ENCODE measurements around the gene HLA-DPA1.
"Not testable (repeated sequence)": the region's sequence is repeated elsewhere in the genome, so short reads cannot be mapped to it uniquely, and the experiment has no call there.

The HLA-DPA1 gene

DNA sequence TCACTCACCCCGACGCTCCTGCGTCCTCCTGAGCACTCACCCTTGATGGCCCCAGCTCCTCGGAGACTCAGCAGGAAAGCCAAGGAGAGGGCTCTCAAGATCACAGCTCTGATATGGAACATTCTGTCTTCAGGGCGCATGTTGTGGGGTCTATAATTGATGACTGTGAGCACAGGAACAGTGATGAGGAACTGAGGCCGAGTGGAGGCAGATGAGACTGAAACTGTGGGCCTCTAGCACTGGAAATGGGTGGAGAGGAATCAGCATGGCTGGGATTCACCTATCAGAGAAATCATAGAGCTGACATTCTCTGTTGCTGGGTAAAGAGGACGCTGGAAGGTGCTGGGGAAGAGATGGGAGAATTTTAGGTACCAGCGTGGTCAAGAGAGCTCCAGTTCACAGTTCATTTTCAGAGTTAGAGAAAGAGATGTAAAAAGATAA is at the start of gene HLA-DPA1:
Gene HLA-DPA1 (minus strand): TSS at position 219 of the 441 bp plus-strand sequence.
- peak; percentile 15 for DNase-seq
- in situ Hi-C loops (cut with HindIII; ENCODE audit: low pct_ligation_motif_present, low pct_unique_long_range_greater_than_20kb, low sequenced_read_pairs) = no loop called here

DNA sequence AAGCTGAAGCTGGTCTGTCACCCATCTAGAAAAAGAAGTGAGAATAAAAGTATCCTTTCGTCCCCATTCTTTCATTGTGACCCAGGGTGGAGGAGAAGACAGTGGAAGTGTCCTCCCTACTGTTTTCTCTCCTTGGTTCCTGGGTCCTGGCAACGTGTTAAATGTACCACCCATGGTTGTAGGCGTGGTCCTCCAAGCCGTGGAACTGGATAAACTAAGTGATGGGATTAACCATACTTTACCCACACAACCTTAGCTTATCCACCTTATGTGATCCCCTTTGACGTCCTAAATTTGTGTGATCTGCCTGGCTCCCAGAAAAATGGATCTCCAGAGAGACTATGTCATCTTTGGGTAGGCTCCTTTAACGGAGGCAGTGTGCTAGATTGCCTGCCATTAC is 49.7 kb upstream of the HLA-DPA1 start:
- in situ Hi-C loops (cut with HindIII; ENCODE audit: low pct_ligation_motif_present, low pct_unique_long_range_greater_than_20kb, low sequenced_read_pairs) = no loop called here
- no peak for DNase-seq

DNA sequence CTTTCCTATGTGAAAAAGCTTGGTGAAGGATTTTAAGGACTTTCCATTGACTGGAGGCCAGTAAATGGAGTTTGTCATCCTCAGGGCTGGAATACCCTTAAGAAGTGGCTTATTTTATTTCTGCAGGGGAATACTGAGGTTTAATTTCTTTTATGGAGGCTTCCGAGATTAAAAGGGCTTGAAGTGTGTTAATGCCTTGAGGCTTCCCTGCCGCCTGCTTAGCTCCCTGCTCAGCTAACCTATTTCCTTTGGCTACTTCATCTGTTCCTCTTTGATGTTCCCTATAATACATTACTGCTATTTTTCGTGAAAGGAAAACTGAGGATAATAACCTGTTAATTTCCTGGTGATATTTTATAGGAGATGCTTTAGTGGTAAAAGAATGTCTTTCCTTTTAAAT is 46.6 kb upstream of the HLA-DPA1 start:
- DNase-seq = no peak
- in situ Hi-C loops (cut with HindIII; ENCODE audit: low pct_ligation_motif_present, low pct_unique_long_range_greater_than_20kb, low sequenced_read_pairs) = no loop called here

DNA sequence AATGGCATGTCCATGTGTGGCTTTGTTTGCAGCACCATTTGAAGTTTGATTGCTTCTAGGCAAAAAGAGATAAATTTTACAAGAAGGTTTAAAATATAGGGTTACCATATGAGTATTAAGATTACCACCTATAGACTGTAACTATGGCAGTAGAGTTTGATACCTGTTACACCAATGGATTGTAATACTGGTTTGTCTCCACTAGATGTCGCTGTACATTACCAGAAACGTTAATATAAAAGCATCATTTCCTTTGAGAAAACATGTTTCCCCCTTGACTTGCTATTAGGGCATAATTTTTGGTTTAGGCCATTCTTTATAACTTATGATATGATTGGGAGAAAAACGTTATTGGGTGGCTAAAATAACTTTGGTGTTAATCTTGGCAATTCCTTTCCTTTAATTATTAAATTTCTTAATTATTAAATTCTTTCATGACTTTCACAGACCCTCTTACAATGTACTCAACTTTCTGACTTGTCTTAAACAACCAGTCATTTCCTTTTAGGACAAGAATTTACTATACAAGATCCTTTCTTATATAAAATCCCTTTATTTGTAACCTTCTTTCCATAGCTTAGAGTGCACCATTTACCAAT is 45.2 kb upstream of the HLA-DPA1 start:
- peak; percentile 53 for DNase-seq
- in situ Hi-C loops (cut with HindIII; ENCODE audit: low pct_ligation_motif_present, low pct_unique_long_range_greater_than_20kb, low sequenced_read_pairs) = no loop called here

DNA sequence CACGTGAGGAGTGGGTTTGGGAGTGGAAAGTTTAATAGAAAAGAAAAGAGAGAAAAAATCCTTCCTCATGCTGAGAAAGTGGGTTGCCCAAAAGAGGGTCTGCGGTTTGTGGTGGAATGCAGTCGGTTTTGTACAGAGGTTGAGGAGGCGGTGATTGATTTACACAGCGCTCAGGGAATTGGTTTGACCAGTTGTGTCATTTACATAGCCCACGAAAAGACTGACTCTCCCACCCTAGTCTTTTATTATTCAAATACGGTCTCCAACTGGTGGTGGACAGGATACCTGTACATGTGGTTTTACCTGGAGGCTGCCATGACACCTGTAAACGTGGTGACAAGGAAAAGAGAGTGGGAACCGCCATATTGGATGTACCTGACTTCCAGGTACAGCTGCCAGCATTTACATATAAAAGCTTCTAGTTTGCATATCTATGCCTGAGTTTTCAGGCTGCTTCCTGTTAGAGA is 44.4 kb upstream of the HLA-DPA1 start:
- in situ Hi-C loops (cut with HindIII; ENCODE audit: low pct_ligation_motif_present, low pct_unique_long_range_greater_than_20kb, low sequenced_read_pairs) = no loop called here
- no peak for DNase-seq

DNA sequence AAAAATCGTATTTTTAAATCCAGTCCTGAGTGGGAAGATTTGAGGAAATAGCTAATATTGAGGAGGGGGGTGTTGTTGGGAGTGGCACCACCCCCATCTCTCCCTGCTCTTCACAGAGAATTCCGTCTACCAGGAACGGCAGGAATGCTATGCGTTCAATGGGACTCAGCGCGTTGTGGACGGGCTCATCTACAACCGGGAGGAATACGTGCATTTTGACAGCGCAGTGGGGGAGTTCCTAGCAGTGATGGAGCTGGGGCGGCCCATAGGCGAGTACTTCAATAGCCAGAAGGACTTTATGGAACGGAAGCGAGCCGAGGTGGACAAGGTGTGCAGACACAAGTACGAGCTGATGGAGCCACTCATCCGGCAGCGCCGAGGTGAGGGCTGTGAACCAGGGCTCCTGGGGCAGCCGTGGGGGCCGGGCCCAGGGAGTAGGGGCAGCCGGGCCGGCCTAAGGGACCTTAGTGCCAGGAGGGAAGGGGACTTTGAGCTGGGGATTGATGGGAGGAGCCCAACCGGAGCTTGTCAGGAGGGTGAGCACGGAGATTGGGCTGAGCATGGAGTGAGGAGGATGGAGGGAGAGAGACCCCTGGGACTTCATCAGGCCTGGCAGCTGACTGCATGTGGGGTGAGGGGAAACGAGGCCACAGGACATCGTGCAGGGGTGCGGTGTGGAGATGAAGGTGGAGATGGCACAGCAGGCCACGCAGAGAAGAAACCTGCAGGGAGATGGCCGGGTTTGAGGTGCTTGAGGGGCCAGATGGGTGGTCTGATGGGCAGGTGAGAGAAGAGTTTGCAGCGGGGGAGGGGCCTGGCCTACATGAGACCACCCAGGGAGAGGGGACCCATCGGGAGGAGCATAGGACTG is 43.6 kb upstream of the HLA-DPA1 start:
- no peak for DNase-seq
- in situ Hi-C loops (cut with HindIII; ENCODE audit: low pct_ligation_motif_present, low pct_unique_long_range_greater_than_20kb, low sequenced_read_pairs) = no loop called here

DNA sequence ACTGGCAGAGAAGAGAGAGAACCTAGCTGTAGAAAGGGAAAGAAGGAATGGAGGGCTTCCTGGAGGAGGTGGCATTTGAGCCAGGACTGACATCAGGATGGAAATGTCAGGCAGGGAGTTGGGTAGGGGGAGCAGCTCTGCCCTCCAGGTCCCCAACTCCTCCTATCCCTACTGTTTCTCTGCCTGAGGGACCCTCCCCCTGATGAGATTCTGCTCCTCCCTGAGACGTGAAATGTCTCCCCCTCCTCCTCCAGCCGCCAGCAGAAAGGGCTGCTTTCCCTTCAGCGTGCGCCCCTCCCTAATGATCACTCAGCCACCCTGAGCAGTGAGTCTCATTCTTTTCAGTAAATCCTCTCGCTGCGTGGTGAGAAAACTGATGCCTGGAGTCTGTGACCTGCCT is 43.0 kb upstream of the HLA-DPA1 start:
- no peak for DNase-seq
- in situ Hi-C loops (cut with HindIII; ENCODE audit: low pct_ligation_motif_present, low pct_unique_long_range_greater_than_20kb, low sequenced_read_pairs) = no loop called here

DNA sequence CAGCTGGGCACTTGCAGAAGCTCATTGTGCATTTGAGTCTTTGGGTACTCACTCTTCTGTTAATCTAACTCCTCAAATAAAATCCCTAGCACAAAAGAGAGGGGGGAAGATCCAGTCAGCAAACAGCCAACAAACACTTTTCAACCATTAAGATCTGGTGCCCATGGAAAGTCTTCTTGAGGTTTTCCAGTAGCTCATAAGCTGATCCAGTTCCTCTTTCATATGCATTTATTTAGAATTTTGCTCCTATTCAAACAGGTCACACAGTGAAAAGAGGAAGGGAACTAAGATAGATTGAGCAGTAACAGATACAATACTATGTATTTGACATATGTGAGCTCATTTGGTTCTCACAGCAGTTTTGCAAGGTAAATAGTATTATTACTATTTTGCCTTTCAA is 41.0 kb upstream of the HLA-DPA1 start:
- in situ Hi-C loops (cut with HindIII; ENCODE audit: low pct_ligation_motif_present, low pct_unique_long_range_greater_than_20kb, low sequenced_read_pairs) = no loop called here
- no peak for DNase-seq

DNA sequence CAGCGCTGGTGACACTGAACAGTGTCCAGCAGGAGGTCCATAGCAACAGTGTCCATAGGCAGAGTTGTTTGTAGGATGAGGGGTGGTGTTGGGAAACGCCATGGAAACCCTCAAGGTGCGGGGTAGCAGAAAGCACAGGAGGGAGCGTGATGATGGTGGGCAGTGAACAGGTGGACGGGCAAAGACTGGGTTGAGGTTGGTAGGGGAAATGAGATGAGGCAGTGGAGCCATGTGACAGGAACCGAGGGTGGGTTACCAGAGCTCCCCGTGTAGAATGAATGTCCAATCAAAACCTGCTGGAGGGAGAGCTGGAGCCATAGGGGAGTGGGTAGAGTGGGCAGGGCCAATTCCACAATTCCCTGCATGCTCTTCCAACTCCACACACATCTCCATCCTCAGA is 40.3 kb upstream of the HLA-DPA1 start:
- in situ Hi-C loops (cut with HindIII; ENCODE audit: low pct_ligation_motif_present, low pct_unique_long_range_greater_than_20kb, low sequenced_read_pairs) = no loop called here
- no peak for DNase-seq

DNA sequence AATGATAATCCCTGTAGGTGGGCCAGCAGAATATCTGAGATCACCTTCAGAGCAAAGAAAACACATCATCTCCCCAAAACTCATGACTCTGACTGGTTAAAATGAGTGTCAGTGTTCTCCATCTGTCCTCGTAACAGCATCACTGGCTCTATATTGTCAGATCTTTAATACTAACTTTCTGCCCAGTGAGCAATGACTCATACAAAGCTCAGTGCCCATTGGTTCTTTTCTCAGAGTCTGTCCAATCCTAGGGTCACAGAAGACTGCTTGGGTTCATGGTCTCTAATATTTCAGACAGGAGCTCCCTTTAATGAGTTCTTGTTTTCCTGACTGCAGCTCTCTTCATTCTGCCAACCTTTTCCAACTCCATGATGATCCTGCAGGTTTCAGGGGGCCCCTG is 38.7 kb upstream of the HLA-DPA1 start:
- in situ Hi-C loops (cut with HindIII; ENCODE audit: low pct_ligation_motif_present, low pct_unique_long_range_greater_than_20kb, low sequenced_read_pairs) = no loop called here
- DNase-seq = peak; percentile 53

DNA sequence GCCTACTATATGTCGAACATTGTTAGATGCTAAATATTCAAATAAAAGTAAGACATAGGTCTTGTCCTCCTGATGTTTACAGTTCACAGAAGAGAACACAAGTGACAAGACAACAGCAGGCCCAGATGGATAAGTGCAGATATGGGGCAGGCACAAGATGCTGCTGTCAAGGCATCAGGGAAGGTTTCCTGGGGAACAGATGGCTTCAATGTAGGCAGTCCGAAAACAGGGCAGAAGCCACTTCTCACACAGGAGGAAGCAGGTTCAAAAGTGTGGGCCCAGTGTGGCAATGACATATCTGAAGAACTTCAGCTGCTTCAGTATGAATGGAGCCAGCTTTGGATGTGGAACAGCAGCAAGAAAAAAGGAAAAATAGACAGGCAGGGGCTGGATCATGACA is 34.9 kb upstream of the HLA-DPA1 start:
- no peak for DNase-seq
- in situ Hi-C loops (cut with HindIII; ENCODE audit: low pct_ligation_motif_present, low pct_unique_long_range_greater_than_20kb, low sequenced_read_pairs) = no loop called here

DNA sequence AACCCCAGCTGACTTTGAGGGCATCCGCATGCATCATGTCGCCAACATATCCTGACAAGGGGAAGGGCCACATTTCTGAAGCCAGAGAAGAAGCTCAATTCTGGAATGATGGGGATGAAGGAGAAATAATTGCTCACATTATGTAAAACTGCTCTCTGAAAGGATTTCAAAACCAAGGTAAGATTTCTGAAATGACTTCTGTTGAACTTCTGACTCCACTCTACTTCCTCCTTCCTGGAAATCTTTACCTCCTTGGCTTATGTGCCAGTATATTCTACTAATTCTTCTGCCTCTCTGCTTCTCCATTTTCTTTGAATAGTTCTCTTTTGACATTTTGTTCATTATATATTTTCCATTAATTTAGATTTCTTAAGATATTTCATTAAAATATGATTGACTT is 34.2 kb upstream of the HLA-DPA1 start:
- in situ Hi-C loops (cut with HindIII; ENCODE audit: low pct_ligation_motif_present, low pct_unique_long_range_greater_than_20kb, low sequenced_read_pairs) = no loop called here
- DNase-seq = no peak

DNA sequence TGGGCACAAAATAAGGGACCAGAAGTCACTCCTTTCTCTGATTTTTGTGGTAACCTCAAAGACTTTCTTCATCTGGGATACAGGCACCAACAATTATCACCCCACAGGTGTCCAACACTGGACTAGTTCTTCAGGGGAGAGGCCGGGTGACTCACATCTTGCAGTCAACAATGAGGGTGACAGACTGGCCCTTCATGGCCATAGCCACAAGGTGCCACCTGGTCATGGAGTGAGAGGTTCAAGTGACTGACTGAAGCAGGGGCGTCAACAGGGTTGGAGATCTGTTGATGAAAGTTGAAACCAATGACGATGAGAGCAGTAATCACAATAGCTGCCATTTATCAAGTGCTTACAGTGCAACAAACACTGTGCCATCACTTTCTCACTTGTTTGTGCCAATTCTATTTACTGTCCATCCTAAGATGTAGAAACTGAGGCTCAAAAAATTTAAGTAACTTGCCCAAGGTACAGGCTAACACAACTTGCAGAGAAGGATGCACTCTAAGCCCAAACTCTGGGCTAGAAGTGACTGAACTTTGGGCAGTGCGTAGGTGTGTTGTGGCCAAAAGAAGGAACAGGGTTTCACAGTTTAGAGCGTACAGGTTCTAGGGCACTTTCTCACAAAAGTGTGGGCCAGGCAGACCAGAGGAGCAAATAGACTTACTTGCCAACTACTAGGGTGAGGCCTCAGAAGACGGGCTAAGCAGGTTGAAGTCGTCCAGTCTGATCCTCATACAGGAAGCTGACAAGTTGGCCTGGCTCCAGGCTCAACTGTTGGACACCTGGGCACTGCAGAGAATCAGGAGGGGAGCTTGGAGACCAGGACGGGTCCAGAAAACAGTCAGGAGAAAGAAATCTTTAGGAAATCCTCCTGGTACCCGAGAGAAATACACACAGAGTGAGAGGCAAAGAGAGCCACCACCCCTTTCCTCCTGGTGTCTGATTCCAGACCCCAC is 32.7 kb upstream of the HLA-DPA1 start:
- DNase-seq = no peak
- in situ Hi-C loops (cut with HindIII; ENCODE audit: low pct_ligation_motif_present, low pct_unique_long_range_greater_than_20kb, low sequenced_read_pairs) = no loop called here

DNA sequence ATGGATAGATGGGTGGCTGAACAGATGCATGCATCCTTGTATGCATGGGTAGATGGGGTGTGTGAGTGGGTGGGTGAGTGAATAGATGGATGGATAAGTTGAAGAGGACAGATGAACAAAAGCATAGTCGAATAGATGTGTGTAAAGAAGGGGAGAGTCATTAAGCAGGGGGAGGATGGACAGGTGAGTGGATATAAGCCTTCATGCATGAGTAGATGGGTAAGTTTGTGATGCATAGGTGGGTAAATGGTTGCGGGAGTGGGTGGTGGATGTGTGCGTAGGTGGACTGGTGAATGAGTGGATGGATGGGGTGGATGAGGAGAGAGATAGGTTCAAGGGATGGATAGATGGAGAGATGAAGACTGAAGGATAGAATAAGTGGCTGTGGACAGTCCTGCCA is 31.9 kb upstream of the HLA-DPA1 start:
- in situ Hi-C loops (cut with HindIII; ENCODE audit: low pct_ligation_motif_present, low pct_unique_long_range_greater_than_20kb, low sequenced_read_pairs) = no loop called here

DNA sequence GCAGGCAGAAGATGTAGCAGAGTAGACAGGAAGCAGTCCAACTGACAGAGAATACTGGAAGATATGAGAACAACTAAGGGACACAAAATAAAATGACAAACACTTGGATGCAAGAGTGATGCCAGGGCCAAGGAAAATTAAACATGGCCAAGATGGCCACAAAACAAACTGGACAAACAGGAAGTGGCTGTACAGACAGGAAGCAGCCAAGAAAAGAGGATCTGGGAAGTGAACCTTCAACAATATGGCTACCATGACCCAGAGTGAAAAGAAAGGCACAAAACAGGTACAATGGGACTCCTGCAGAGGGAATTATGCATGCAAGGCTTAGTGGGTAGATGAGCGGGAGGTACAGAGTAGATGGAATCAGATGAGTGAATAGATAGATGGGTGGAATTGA is 31.4 kb upstream of the HLA-DPA1 start:
- DNase-seq = no peak
- in situ Hi-C loops (cut with HindIII; ENCODE audit: low pct_ligation_motif_present, low pct_unique_long_range_greater_than_20kb, low sequenced_read_pairs) = no loop called here

More for the DNA sequence above, 31.9 kb upstream of the HLA-DPA1 start:
- no peak for DNase-seq

DNA sequence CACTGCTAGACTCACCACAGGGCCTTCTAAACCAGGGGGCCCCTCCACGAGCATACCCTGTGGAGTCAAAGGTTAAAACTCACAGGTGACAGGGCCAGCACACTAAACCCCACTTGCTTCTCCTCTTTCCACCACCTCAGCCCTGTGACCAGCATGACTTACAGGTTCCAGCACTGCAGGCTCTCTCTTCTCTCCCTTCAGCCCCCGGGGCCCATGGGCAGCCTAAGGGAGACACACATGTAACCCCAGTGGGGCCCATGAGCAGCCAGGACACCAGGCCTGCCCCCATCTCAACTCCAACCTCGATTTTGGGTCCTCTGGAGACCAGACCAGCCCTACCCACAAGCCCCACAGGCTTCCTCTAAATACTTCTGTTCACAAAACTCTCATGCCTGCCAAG is 30.3 kb upstream of the HLA-DPA1 start:
- no peak for DNase-seq
- in situ Hi-C loops (cut with HindIII; ENCODE audit: low pct_ligation_motif_present, low pct_unique_long_range_greater_than_20kb, low sequenced_read_pairs) = no loop called here

DNA sequence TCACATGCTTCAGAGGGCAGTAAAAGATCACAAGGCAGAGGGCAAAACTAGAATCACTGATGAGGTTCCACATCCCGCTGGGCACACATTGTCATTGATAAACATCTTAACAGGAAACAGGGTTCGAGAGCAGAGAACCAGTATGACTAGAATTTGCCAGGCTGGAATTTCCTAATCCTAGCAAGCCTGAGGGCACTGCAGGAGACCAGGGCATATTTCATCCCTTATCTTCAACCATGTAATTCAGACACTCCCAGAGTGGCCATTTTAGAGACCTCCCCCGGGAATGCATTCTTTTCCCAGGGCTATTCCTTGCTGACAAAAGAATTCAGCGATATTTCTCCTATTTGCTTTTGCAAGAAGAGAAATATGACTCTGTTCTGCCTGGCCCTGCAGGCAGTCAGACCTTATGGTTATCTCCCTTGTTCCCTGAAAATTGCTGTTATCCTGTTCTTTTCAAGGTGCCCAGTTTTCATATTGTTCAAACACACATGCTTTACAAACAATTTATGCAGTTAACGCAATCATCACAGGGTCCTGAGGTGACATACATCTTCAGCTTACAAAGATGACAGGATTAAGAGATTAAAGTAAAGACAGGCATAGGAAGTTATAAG is 27.8 kb upstream of the HLA-DPA1 start:
- DNase-seq; in situ Hi-C loops (cut with HindIII; ENCODE audit: low pct_ligation_motif_present, low pct_unique_long_range_greater_than_20kb, low sequenced_read_pairs): not testable (repeated sequence)

DNA sequence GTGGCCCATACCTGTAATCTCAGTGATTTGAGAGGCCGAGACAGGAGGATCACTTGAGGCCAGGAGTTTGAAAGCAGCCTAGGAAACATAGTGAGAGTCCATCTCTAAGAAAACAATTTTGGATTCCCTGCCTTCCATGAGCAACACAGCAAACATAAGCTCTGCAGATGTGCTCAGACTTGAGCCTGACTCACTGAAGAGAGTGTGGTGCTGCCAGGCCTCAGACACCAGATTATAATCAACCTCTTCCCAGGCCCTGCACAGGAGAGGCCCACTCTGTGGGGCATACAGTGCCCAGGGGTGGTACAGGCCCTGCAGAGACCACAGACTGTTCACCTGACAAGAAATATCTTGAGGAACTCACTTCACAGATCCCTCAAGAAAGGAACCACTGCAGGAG is 22.2 kb upstream of the HLA-DPA1 start:
- in situ Hi-C loops (cut with HindIII; ENCODE audit: low pct_ligation_motif_present, low pct_unique_long_range_greater_than_20kb, low sequenced_read_pairs) = no loop called here
- no peak for DNase-seq

DNA sequence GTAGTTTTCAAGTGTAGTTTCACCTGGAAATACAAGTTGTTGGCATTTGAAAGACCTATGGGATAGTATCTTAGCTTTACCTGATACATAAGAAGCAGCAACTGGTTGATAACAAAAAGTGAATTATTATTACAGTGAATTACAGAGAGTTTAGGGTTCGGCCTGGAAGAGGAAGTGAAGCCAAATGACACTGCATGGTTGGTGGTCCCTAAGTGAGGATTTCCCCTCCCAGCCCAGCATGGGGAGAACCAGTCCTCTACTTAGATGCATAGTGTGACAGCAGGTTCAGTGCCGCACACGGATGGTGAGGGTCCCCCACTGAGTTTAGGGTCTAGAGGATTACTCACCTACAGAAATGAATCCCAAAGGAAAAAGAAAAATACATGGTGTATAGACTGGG is 20.4 kb upstream of the HLA-DPA1 start:
- in situ Hi-C loops (cut with HindIII; ENCODE audit: low pct_ligation_motif_present, low pct_unique_long_range_greater_than_20kb, low sequenced_read_pairs) = no loop called here
- no peak for DNase-seq

Measured in ACHN (cell line).